ENCODE results near the gene MYO5A. TPM values are rescaled to one million over a fixed set of nuclear protein-coding genes. Genes with fewer than 3 reads are reported as not detected.
A peak's percentile ranks its signal among the peaks of the same experiment; 100 is the strongest.

Gene MYO5A
- total RNA-seq, 2 experiments from 2014 or later, result 19.2 to 22.6 TPM

DNA sequence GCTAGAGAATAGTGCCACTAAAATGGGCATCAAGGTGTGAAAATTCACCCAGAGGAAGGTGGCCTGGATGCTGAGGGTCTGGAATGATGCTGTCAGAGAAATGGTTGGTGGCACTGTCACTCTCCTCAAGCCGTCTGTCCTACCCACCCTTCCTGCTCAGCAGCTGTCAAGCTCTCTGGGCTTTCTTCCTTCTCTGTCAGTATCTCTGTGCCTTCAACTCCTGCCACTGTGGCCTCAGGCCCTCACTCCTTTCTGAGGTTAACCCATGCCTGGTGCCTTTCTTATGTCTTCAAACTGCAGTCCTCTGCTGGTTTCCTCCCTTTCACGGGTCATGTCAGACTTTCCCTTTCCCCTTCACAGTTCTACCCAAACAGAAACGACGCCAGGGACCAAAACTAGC lies 237.5 kb downstream of the MYO5A start:
- peak; percentile 34 for ATAC-seq
- Mint-ChIP-seq H3K36me3 (ENCODE audit: low read depth) (no peaks in the 10 kb centered on the region), H3K27me3 (peaks cover 20% of the 10 kb centered on the region), H3K4me1 (ENCODE audit: low read depth) (peaks cover 3% of the 10 kb centered on the region), H3K27ac (no peak overlapping the region), H3K9me3 (no peaks in the 10 kb centered on the region), H3K4me3 (no peak overlapping the region)
- ChIA-PET POLR2A (no interaction called here), CTCF (no interaction called here)
- intact Hi-C loops (cut with micrococcal nuclease), result no loop called here
- no peak for DNase-seq
- TF ChIP-seq, protein P1, sequence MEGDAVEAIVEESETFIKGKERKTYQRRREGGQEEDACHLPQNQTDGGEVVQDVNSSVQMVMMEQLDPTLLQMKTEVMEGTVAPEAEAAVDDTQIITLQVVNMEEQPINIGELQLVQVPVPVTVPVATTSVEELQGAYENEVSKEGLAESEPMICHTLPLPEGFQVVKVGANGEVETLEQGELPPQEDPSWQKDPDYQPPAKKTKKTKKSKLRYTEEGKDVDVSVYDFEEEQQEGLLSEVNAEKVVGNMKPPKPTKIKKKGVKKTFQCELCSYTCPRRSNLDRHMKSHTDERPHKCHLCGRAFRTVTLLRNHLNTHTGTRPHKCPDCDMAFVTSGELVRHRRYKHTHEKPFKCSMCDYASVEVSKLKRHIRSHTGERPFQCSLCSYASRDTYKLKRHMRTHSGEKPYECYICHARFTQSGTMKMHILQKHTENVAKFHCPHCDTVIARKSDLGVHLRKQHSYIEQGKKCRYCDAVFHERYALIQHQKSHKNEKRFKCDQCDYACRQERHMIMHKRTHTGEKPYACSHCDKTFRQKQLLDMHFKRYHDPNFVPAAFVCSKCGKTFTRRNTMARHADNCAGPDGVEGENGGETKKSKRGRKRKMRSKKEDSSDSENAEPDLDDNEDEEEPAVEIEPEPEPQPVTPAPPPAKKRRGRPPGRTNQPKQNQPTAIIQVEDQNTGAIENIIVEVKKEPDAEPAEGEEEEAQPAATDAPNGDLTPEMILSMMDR (IDR thresholded peaks at IDR 0.05), result no peak

DNA sequence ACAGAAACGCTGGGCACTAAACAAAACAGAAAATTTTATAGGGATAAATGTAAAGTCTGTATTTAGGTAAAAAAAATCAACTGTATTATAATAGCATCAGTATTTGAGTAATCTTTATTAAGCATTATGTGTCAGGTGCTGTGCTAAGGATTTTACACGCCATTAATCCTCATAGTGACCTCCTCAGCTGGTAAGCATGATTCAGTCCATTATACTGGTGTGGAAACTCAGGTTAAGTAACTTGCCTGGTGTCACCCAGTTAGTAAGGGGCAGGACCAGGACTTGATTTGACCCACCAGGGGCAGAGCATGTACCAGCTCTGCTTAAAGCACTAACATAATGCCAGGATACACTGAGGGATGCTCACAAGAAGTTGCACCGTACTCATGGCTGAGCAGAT lies 237.9 kb downstream of the MYO5A start:
- ATAC-seq (no peak), DNase-seq (no peak)
- peaks cover 19% of the 10 kb centered on the region for H3K27me3 Mint-ChIP-seq
- intact Hi-C loops (cut with micrococcal nuclease), result no loop called here
- no peak overlapping the region for H3K4me3 Mint-ChIP-seq
- H3K9me3 Mint-ChIP-seq, result no peaks in the 10 kb centered on the region
- peaks cover 3% of the 10 kb centered on the region for H3K4me1 Mint-ChIP-seq (ENCODE audit: low read depth)
- no peak overlapping the region for H3K27ac Mint-ChIP-seq
- H3K36me3 Mint-ChIP-seq (ENCODE audit: low read depth), result no peaks in the 10 kb centered on the region
- POLR2A ChIA-PET, result interaction anchor here (0.6 kb wide), 1 partner anchor 252 kb away, joined by 3 read pairs; no protein-coding TSS in a partner anchor
- CTCF ChIA-PET, result no interaction called here
- TF ChIP-seq, protein P1 (IDR thresholded peaks at IDR 0.05), result no peak

DNA sequence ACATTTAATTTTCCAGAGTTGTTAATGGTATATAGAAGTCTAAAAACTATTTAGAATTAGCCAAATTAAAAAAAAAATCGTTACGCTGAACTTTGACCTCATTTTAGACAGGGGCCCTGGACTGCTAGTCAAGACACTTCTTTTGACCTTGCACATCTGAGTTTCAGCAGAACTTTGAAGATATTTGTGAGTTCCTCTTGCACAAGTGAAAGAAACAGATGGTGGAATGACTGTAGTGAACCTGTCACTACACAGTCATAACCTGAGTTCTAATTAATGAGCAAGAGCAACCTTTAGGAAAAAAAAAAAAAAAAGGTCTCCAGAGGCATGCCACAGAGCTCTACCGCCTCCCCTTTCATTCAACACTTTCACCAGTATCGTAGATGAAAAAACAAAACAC lies 238.4 kb downstream of the MYO5A start:
- TF ChIP-seq, protein P1 (IDR thresholded peaks at IDR 0.05), result no peak
- intact Hi-C loops (cut with micrococcal nuclease), result no loop called here
- ChIA-PET CTCF (no interaction called here), POLR2A (interaction anchor here (0.6 kb wide), 1 partner anchor 252 kb away, joined by 3 read pairs; no protein-coding TSS in a partner anchor)
- Mint-ChIP-seq H3K27me3 (peaks cover 19% of the 10 kb centered on the region), H3K27ac (no peak overlapping the region), H3K4me1 (ENCODE audit: low read depth) (peaks cover 3% of the 10 kb centered on the region), H3K4me3 (no peak overlapping the region), H3K9me3 (no peaks in the 10 kb centered on the region), H3K36me3 (ENCODE audit: low read depth) (no peaks in the 10 kb centered on the region)
- ATAC-seq (peak; percentile 60), DNase-seq (no peak)

DNA sequence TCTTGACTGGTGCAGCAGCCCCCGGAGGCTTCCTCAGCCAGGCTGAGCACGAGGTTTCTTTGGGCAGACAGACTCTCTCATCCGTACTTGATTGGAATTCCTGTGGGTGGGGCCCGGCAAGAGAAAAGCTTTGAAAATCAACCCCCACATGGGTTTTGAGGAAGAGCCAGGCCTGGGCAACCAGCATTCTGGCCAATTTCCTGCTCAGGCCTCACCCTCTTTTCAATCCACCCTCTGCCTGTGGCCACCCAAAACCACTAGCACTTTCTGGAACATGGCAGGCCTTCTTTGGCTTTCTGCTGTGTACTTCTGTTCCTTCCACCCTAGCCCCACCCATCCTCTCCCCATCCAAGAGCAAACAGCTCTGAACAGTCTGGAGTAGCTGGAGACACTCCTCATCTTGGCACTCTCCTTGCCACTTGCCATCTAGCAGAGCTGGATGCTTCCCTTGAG lies 239.0 kb downstream of the MYO5A start:
- peaks cover 15% of the 10 kb centered on the region for H3K27me3 Mint-ChIP-seq
- no peaks in the 10 kb centered on the region for H3K36me3 Mint-ChIP-seq (ENCODE audit: low read depth)
- no peak for DNase-seq
- no peak overlapping the region for H3K4me3 Mint-ChIP-seq
- ChIA-PET CTCF (no interaction called here), POLR2A (no interaction called here)
- TF ChIP-seq, protein P1 (IDR thresholded peaks at IDR 0.05), result no peak
- H3K4me1 Mint-ChIP-seq (ENCODE audit: low read depth), result peaks cover 3% of the 10 kb centered on the region
- no peaks in the 10 kb centered on the region for H3K9me3 Mint-ChIP-seq
- H3K27ac Mint-ChIP-seq, result no peak overlapping the region
- intact Hi-C loops (cut with micrococcal nuclease), result no loop called here
- no peak for ATAC-seq

DNA sequence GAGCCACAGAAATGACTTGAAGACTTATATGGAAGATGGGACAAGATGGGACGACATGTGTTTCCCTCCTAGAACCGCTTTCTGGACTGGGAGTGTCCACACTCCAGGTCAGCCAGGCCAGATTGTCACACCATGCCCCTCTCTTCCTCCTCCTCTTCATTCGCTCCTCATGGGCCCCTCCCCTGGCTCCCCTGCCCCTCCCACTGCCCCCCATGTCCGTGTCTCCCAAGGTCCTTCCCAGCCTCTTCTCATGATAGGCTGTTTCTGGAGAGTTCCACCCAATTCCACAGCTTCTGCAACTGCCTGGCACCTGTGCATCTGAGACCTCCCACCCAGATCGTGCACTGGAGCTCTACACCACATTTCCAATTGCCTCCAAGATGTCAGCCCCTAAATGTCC lies 239.7 kb downstream of the MYO5A start:
- Mint-ChIP-seq H3K4me3 (no peak overlapping the region), H3K9me3 (no peaks in the 10 kb centered on the region), H3K27ac (no peak overlapping the region), H3K27me3 (peaks cover 9% of the 10 kb centered on the region), H3K4me1 (ENCODE audit: low read depth) (peaks cover 3% of the 10 kb centered on the region), H3K36me3 (ENCODE audit: low read depth) (no peaks in the 10 kb centered on the region)
- intact Hi-C loops (cut with micrococcal nuclease), result no loop called here
- ChIA-PET POLR2A (no interaction called here), CTCF (interaction anchor here (2.4 kb wide), 1 partner anchor 32 kb away, joined by 12 read pairs; no protein-coding TSS in a partner anchor)
- TF ChIP-seq, protein P1 (IDR thresholded peaks at IDR 0.05), result no peak
- DNase-seq (no peak), ATAC-seq (no peak)

Measured in activated CD8-positive, alpha-beta T cell treated with anti-CD3 and anti-CD28 coated beads for 36 hours (primary cell).